Mucosa of rectum (tissue), 2 donors: ENCODE measurements around the gene CBLC.

Experiments
- H3K27ac ChIP-seq, 2 donors: one replicate each; pipeline ENCODE4 v1.7.0; 2013; ENCODE audit warnings: inconsistent platforms in 2 of 2, low read depth in 2 of 2, low read length in 2 of 2
- H3K27me3 ChIP-seq, 2 donors: one replicate each; pipeline ENCODE4 v1.7.0; 2013; ENCODE audit warnings: low read length in 2 of 2; ENCODE audit not compliant: control insufficient read depth in 2 of 2, insufficient read depth in 2 of 2
- H3K36me3 ChIP-seq, 2 donors: one replicate each; pipeline ENCODE4 v1.7.0; 2013; ENCODE audit warnings: low read length in 2 of 2; ENCODE audit not compliant: control insufficient read depth in 2 of 2, insufficient read depth in 2 of 2
- H3K4me1 ChIP-seq, 2 donors: one replicate each; pipeline ENCODE4 v1.7.0; 2013; ENCODE audit warnings: low read length in 2 of 2, mild to moderate bottlenecking in 1 of 2; ENCODE audit not compliant: control insufficient read depth in 2 of 2, insufficient read depth in 2 of 2
- H3K4me3 ChIP-seq, 2 donors: one replicate each; pipeline ENCODE4 v1.7.0; 2013; ENCODE audit warnings: low read length in 2 of 2
- H3K9ac ChIP-seq, 2 donors: one replicate each; pipeline ENCODE4 v1.7.0; 2013; ENCODE audit warnings: low read length in 2 of 2, low read depth in 1 of 2, mild to moderate bottlenecking in 1 of 2
- H3K9me3 ChIP-seq, 2 donors: one replicate each; pipeline ENCODE4 v1.7.0; 2013; ENCODE audit warnings: low read length in 2 of 2; ENCODE audit not compliant: control insufficient read depth in 2 of 2
- donor health status: healthy.
- donor health status: Normal muscosa, but diverticular disease.

The CBLC gene

GRCh38 chr19:44777715-44778347 lies at the start of gene CBLC:
CBLC (plus strand) TSS chr19:44777890; CDS start chr19:44777932, 42 bp downstream.
- peak within 1 kb of the TSS; percentile 95 to 98 for H3K27ac ChIP-seq
- peaks cover 2 to 5% of the 10 kb centered on the region in 2 donors for H3K36me3 ChIP-seq
- H3K27me3 ChIP-seq = no peaks in the 10 kb centered on the region
- no peaks in the 10 kb centered on the region for H3K9me3 ChIP-seq
- peak within 1 kb of the TSS; percentile 75 to 94 for H3K9ac ChIP-seq
- peaks cover 19 to 37% of the 10 kb centered on the region in 2 donors for H3K4me1 ChIP-seq
- H3K4me3 ChIP-seq = peak within 1 kb of the TSS; percentile 65 to 77

- Histone ChIP-seq H3K27me3 (no peaks in the 10 kb centered on the region), H3K4me3 (no peak overlapping the region), H3K9me3 (no peaks in the 10 kb centered on the region), H3K36me3 (no peaks in the 10 kb centered on the region), H3K9ac (no peak overlapping the region), H3K4me1 (peaks cover 22 to 34% of the 10 kb centered on the region in 2 donors), H3K27ac (no peak overlapping the region)
Measured at GRCh38 chr19:44728178-44728577, 49.5 kb upstream of the CBLC start.

- Histone ChIP-seq H3K27me3 (no peaks in the 10 kb centered on the region), H3K27ac (no peak overlapping the region), H3K4me1 (peaks cover 9 to 21% of the 10 kb centered on the region in 2 donors), H3K9ac (no peak overlapping the region), H3K9me3 (no peaks in the 10 kb centered on the region), H3K36me3 (no peaks in the 10 kb centered on the region), H3K4me3 (no peak overlapping the region)
Measured at GRCh38 chr19:44729516-44730033, 48.1 kb upstream of the CBLC start.

- no peak overlapping the region for H3K9ac ChIP-seq
- H3K4me1 ChIP-seq = peaks cover 4 to 17% of the 10 kb centered on the region in 2 donors
- H3K4me3 ChIP-seq = no peak overlapping the region
- H3K36me3 ChIP-seq = no peaks in the 10 kb centered on the region
- no peaks in the 10 kb centered on the region for H3K27me3 ChIP-seq
- H3K9me3 ChIP-seq = no peaks in the 10 kb centered on the region
- no peak overlapping the region for H3K27ac ChIP-seq
Measured at GRCh38 chr19:44731081-44731480, 46.6 kb upstream of the CBLC start.

- H3K9me3 ChIP-seq = no peaks in the 10 kb centered on the region
- no peak overlapping the region for H3K27ac ChIP-seq
- no peak overlapping the region for H3K4me3 ChIP-seq
- no peaks in the 10 kb centered on the region for H3K27me3 ChIP-seq
- no peak overlapping the region for H3K9ac ChIP-seq
- H3K36me3 ChIP-seq = no peaks in the 10 kb centered on the region
- peaks cover 3 to 14% of the 10 kb centered on the region in 2 donors for H3K4me1 ChIP-seq
Measured at GRCh38 chr19:44731622-44732021, 46.1 kb upstream of the CBLC start.

- no peaks in the 10 kb centered on the region for H3K36me3 ChIP-seq
- H3K27ac ChIP-seq = no peak overlapping the region
- no peak overlapping the region for H3K9ac ChIP-seq
- H3K4me1 ChIP-seq = peaks cover 3 to 14% of the 10 kb centered on the region in 2 donors
- no peaks in the 10 kb centered on the region for H3K9me3 ChIP-seq
- H3K4me3 ChIP-seq = no peak overlapping the region
- no peaks in the 10 kb centered on the region for H3K27me3 ChIP-seq
Measured at GRCh38 chr19:44732235-44733014, 45.3 kb upstream of the CBLC start.

- Histone ChIP-seq H3K4me3 (no peak overlapping the region), H3K27ac (no peak overlapping the region), H3K27me3 (no peaks in the 10 kb centered on the region), H3K9me3 (no peaks in the 10 kb centered on the region), H3K36me3 (no peaks in the 10 kb centered on the region), H3K4me1 (peaks cover 10 to 25% of the 10 kb centered on the region in 2 donors), H3K9ac (no peak overlapping the region)
Measured at GRCh38 chr19:44734357-44734756, 43.3 kb upstream of the CBLC start.

- Histone ChIP-seq H3K4me1 (peaks cover 13 to 28% of the 10 kb centered on the region in 2 donors), H3K9ac (peak overlapping the region in 1 of 2 donors; percentile 1), H3K36me3 (no peaks in the 10 kb centered on the region), H3K27me3 (no peaks in the 10 kb centered on the region), H3K4me3 (no peak overlapping the region), H3K9me3 (no peaks in the 10 kb centered on the region), H3K27ac (peak overlapping the region in 1 of 2 donors; percentile 20)
Measured at GRCh38 chr19:44735011-44735410, 42.7 kb upstream of the CBLC start.

- peaks cover 28 to 42% of the 10 kb centered on the region in 2 donors for H3K4me1 ChIP-seq
- H3K9me3 ChIP-seq = no peaks in the 10 kb centered on the region
- no peak overlapping the region for H3K4me3 ChIP-seq
- H3K27ac ChIP-seq = no peak overlapping the region
- no peaks in the 10 kb centered on the region for H3K27me3 ChIP-seq
- H3K36me3 ChIP-seq = no peaks in the 10 kb centered on the region
- H3K9ac ChIP-seq = no peak overlapping the region
Measured at GRCh38 chr19:44737238-44738071, 40.2 kb upstream of the CBLC start.
